HG03064 (cell line): ENCODE data around the gene MAN1A2.
"Not testable (repeated sequence)": the region's sequence is repeated elsewhere in the genome, so short reads cannot be mapped to it uniquely, and the experiment has no call there.

Experiments used
- ATAC-seq: cut with Tn5 transposase; IDR thresholded peaks from one replicate; pipeline ENCODE4 v1.9.1; 2021; ENCODE audit warnings: low read depth; ENCODE audit not compliant: unreplicated experiment

Gene MAN1A2

GRCh38 chr1:117553471-117553870 is 186.2 kb downstream of the MAN1A2 start:
- ATAC-seq, result no peak

- no peak for ATAC-seq
Observed at GRCh38 chr1:117555806-117556205, 188.6 kb downstream of the MAN1A2 start.

GRCh38 chr1:117556341-117556740 is 189.1 kb downstream of the MAN1A2 start:
- ATAC-seq, result no peak

GRCh38 chr1:117556976-117557375 is 189.7 kb downstream of the MAN1A2 start:
- ATAC-seq, result no peak

- ATAC-seq, result not testable (repeated sequence)
Observed at GRCh38 chr1:117558451-117558850, 191.2 kb downstream of the MAN1A2 start.

- ATAC-seq, result no peak
Observed at GRCh38 chr1:117559139-117559538, 191.9 kb downstream of the MAN1A2 start.

GRCh38 chr1:117559985-117560384 is 192.7 kb downstream of the MAN1A2 start:
- no peak for ATAC-seq

GRCh38 chr1:117561071-117561470 is 193.8 kb downstream of the MAN1A2 start:
- no peak for ATAC-seq

GRCh38 chr1:117561551-117561950 is 194.3 kb downstream of the MAN1A2 start:
- no peak for ATAC-seq

- ATAC-seq, result no peak
Observed at GRCh38 chr1:117562581-117563491, 195.6 kb downstream of the MAN1A2 start.

- no peak for ATAC-seq
Observed at GRCh38 chr1:117563492-117563875, 196.2 kb downstream of the MAN1A2 start.

GRCh38 chr1:117564227-117565075 is 197.2 kb downstream of the MAN1A2 start:
- no peak for ATAC-seq

- ATAC-seq, result no peak
Observed at GRCh38 chr1:117565076-117565556, 197.9 kb downstream of the MAN1A2 start.

GRCh38 chr1:117565745-117566455 is 198.7 kb downstream of the MAN1A2 start:
- no peak for ATAC-seq

GRCh38 chr1:117566556-117566955 is 199.3 kb downstream of the MAN1A2 start:
- no peak for ATAC-seq

- ATAC-seq, result no peak
Observed at GRCh38 chr1:117567435-117567834, 200.2 kb downstream of the MAN1A2 start.

GRCh38 chr1:117567976-117568375 is 200.7 kb downstream of the MAN1A2 start:
- ATAC-seq, result no peak

GRCh38 chr1:117568999-117569398 is 201.8 kb downstream of the MAN1A2 start:
- no peak for ATAC-seq

GRCh38 chr1:117569856-117570255 is 202.6 kb downstream of the MAN1A2 start:
- no peak for ATAC-seq

GRCh38 chr1:117570988-117571409 is 203.8 kb downstream of the MAN1A2 start:
- no peak for ATAC-seq

- ATAC-seq, result no peak
Observed at GRCh38 chr1:117571496-117571895, 204.2 kb downstream of the MAN1A2 start.
